PC-3 (cell line): ENCODE measurements around the gene LRRC56. TPM values are rescaled to one million over a fixed set of nuclear protein-coding genes. Genes with fewer than 3 reads are reported as not detected.
A peak's percentile ranks its signal among the peaks of the same experiment; 100 is the strongest.
"Not testable (repeated sequence)": the region's sequence is repeated elsewhere in the genome, so short reads cannot be mapped to it uniquely, and the experiment has no call there.

Experiments used
- ATAC-seq: fragments of 200-7000 bp; cut with Tn5 transposase; 2 replicates; pipeline ENCODE4 v1.9.1; 2020; ENCODE audit warnings: mild to moderate bottlenecking, moderate library complexity
- BruUV-seq: library from RNA; stranded (reverse); fragments of 400-500 nt; replicated peaks from 2 replicates; lab custom pipeline; 2021; lab: Mats Ljungman, UMichigan
- CTCF ChIA-PET: fragments of 300-600 bp; sonication (Branson Sonifier 250); formaldehyde crosslinking; loops from one replicate; lab custom pipeline; 2022; ENCODE audit warnings: antibody characterized with exemption; lab: Charles Lee
- POLR2A ChIA-PET: fragments of 300-600 bp; sonication (Branson Sonifier 250); formaldehyde crosslinking; loops from one replicate; lab custom pipeline; 2022; ENCODE audit warnings: antibody characterized with exemption; ENCODE audit not compliant: unreplicated experiment; lab: Charles Lee
- DNase-seq: peaks from one replicate; pipeline ENCODE4 v3.0.0-alpha.2; 2015
- H2AFZ ChIP-seq: fragments of 300-600 bp; sonication (generic); 2 replicates; pipeline ENCODE4 v1.6.0; 2016; ENCODE audit warnings: antibody characterized with exemption, low read length
- H3F3A ChIP-seq: fragments of 300-600 bp; sonication (generic); one replicate; pipeline ENCODE4 v1.6.0; 2017; ENCODE audit warnings: antibody characterized with exemption, low read length, control low read depth, mild to moderate bottlenecking; ENCODE audit not compliant: unreplicated experiment
- H3K27ac ChIP-seq: fragments of 300-600 bp; sonication (generic); 2 replicates; pipeline ENCODE4 v1.5.1; 2016; ENCODE audit warnings: mild to moderate bottlenecking, low read length
- H3K27me3 ChIP-seq: fragments of 300-600 bp; sonication (generic); 2 replicates; pipeline ENCODE4 v1.6.1; 2016; ENCODE audit warnings: low read length, mixed read lengths
- H3K36me3 ChIP-seq: fragments of 300-600 bp; sonication (generic); 2 replicates; pipeline ENCODE4 v1.6.1; 2016; ENCODE audit warnings: low read depth, mixed run types, low read length, mixed read lengths
- H3K4me1 ChIP-seq: fragments of 300-600 bp; sonication (generic); 2 replicates; pipeline ENCODE4 v1.5.1; 2016; ENCODE audit warnings: low read length; ENCODE audit not compliant: insufficient read depth
- H3K4me2 ChIP-seq: fragments of 300-600 bp; sonication (generic); 2 replicates; pipeline ENCODE4 v1.6.0; 2016; ENCODE audit warnings: low read length
- H3K4me3 ChIP-seq: fragments of 300-600 bp; sonication (generic); 2 replicates; pipeline ENCODE4 v1.5.1; 2016; ENCODE audit warnings: mild to moderate bottlenecking, low read length, mixed read lengths
- H3K79me2 ChIP-seq: fragments of 300-600 bp; sonication (generic); 2 replicates; pipeline ENCODE4 v1.6.1; 2017; ENCODE audit warnings: low read length, mixed read lengths
- H3K9ac ChIP-seq: fragments of 300-600 bp; sonication (generic); 2 replicates; pipeline ENCODE4 v1.6.0; 2016; ENCODE audit warnings: mild to moderate bottlenecking, low read length
- H3K9me2 ChIP-seq: fragments of 300-600 bp; sonication (generic); replicated peaks from 2 replicates; pipeline ENCODE4 v1.6.1; 2016; ENCODE audit warnings: mixed run types, low read length, mixed read lengths
- H3K9me3 ChIP-seq: fragments of 300-600 bp; sonication (generic); 2 replicates; pipeline ENCODE4 v1.6.1; 2016; ENCODE audit warnings: low read length, mixed read lengths
- H4K20me1 ChIP-seq: fragments of 300-600 bp; sonication (generic); 2 replicates; pipeline ENCODE4 v1.6.1; 2016; ENCODE audit warnings: low read length, mixed read lengths
- CTCF ChIP-seq: fragments of 300-600 bp; sonication (generic); conservative IDR thresholded peaks from 2 replicates; pipeline ENCODE4 v1.5.1; 2017; ENCODE audit warnings: antibody characterized with exemption, low read depth, mild to moderate bottlenecking, low read length
- EZH2 ChIP-seq: fragments of 300-600 bp; sonication (generic); IDR thresholded peaks from one replicate; pipeline ENCODE4 v1.6.1; 2017; ENCODE audit warnings: antibody characterized with exemption, mild to moderate bottlenecking, low read length; ENCODE audit not compliant: unreplicated experiment
- EZH2phosphoT487 ChIP-seq: fragments of 300-600 bp; sonication (generic); IDR thresholded peaks from 2 replicates; pipeline ENCODE4 v1.6.1; 2018; ENCODE audit warnings: mild to moderate bottlenecking, antibody characterized with exemption, low read length, borderline replicate concordance
- intact Hi-C: fragments of 100-400 bp; cut with micrococcal nuclease; formaldehyde crosslinking; loops from 2 replicates; pipeline ENCODE4 v1.9.0; 2023
- total RNA-seq: library from RNA; depleted of rRNA; stranded (reverse); fragments of >200 nt; gene quantifications from 2 replicates; pipeline ENCODE4 v1.2.3, GENCODE V29; 2014

The LRRC56 gene
- total RNA-seq, 1 experiment from 2014 or later, result 1.5 TPM

DNA sequence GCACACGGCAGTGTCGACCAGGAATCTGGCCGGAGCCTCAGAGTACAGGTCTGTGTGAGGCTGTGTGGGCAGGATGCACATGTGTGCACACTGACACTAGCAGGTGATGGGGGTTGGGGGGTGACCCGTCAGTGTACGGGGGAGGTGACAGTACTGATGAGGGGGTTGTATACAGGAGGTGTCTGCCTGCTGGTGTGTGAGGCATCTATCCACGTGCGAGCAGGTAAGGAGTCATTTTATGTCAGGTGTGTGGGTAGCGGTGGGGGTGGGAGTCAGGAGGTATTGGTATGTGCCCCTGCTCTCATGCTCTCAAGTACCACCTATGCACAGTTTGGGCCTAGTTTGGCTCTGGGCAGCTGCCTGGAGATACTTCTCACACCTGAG is 34.5 kb downstream of the LRRC56 start:
- POLR2A ChIA-PET, result no interaction called here
- BruUV-seq, result no TSS peak

GRCh38 chr11:573146-573759 is 35.9 kb downstream of the LRRC56 start:
- H3K9me3 ChIP-seq, result no peaks in the 10 kb centered on the region
- no peak for ATAC-seq

More for the DNA sequence above, 34.5 kb downstream of the LRRC56 start:
- no peaks in the 10 kb centered on the region for H3F3A ChIP-seq
- DNase-seq, result no peak
- H3K79me2 ChIP-seq, result peaks cover 28% of the 10 kb centered on the region
- H3K27ac ChIP-seq, result no peak overlapping the region
- peaks cover 5% of the 10 kb centered on the region; the same call in 1 of the 2 replicates for H4K20me1 ChIP-seq
- H3K27me3 ChIP-seq, result no peaks in the 10 kb centered on the region
- H2AFZ ChIP-seq, result no peak overlapping the region
- intact Hi-C loops, result no loop called here
- H3K4me2 ChIP-seq, result no peak overlapping the region
- peaks cover 18% of the 10 kb centered on the region; the same call in 1 of the 2 replicates for H3K4me1 ChIP-seq
- no peaks in the 10 kb centered on the region for H3K36me3 ChIP-seq
- no peaks in the 10 kb centered on the region for H3K9me2 ChIP-seq
- no peak for ATAC-seq
- no peak overlapping the region for H3K4me3 ChIP-seq
- CTCF ChIA-PET, result no interaction called here
- H3K9ac ChIP-seq, result no peak overlapping the region
- no peaks in the 10 kb centered on the region for H3K9me3 ChIP-seq
- TF ChIP-seq CTCF (no peak), EZH2 (no peak), EZH2phosphoT487 (no peak)

GRCh38 chr11:574031-574570 is 36.8 kb downstream of the LRRC56 start:
- DNase-seq, H3K27ac ChIP-seq, POLR2A ChIA-PET, H3K9me3 ChIP-seq, H3F3A ChIP-seq, ATAC-seq, BruUV-seq, H2AFZ ChIP-seq, intact Hi-C loops, H3K27me3 ChIP-seq, H3K36me3 ChIP-seq, H3K9ac ChIP-seq, CTCF ChIA-PET, H3K9me2 ChIP-seq: not testable (repeated sequence)
- Histone ChIP-seq H3K4me2 (peak overlapping the region; percentile 99), H3K4me1 (peaks cover 25% of the 10 kb centered on the region), H3K4me3 (peak overlapping the region; percentile 97; the same call in 1 of the 2 replicates), H3K79me2 (peaks cover 38% of the 10 kb centered on the region), H4K20me1 (peaks cover 23% of the 10 kb centered on the region)

More at GRCh38 chr11:573146-573759, 35.9 kb downstream of the LRRC56 start:
- ChIA-PET CTCF (no interaction called here), POLR2A (no interaction called here)
- no TSS peak for BruUV-seq
- no peak overlapping the region for H2AFZ ChIP-seq
- H3K4me1 ChIP-seq, result peaks cover 19% of the 10 kb centered on the region
- H3K4me3 ChIP-seq, result no peak overlapping the region
- no peaks in the 10 kb centered on the region for H3K27me3 ChIP-seq
- H3K36me3 ChIP-seq, result no peaks in the 10 kb centered on the region
- no peak overlapping the region for H3K4me2 ChIP-seq
- no peak for DNase-seq
- intact Hi-C loops, result no loop called here
- H4K20me1 ChIP-seq, result peaks cover 15% of the 10 kb centered on the region
- no peaks in the 10 kb centered on the region for H3F3A ChIP-seq
- no peaks in the 10 kb centered on the region for H3K9me2 ChIP-seq
- H3K79me2 ChIP-seq, result peaks cover 29% of the 10 kb centered on the region
- H3K27ac ChIP-seq, result no peak overlapping the region
- no peak for TF ChIP-seq EZH2
- TF ChIP-seq EZH2phosphoT487, result no peak
- no peak for TF ChIP-seq CTCF
- H3K9ac ChIP-seq, result no peak overlapping the region
